ENCODE results near the gene CYP2B6. TPM values are rescaled to one million over a fixed set of nuclear protein-coding genes. Genes with fewer than 3 reads are reported as not detected.
A peak's percentile ranks its signal among the peaks of the same experiment; 100 is the strongest.

CYP2B6 gene
- total and polyA plus RNA-seq, 2 experiments from 2014 or later = 3.9 to 8.4 TPM

- TF ChIP-seq ZNF462 (CRISPR knock-in tag; IDR thresholded peaks at IDR 0.05) (no peak; the same call in 1 of the 2 replicates), NANOG (IDR thresholded peaks at IDR 0.05; ENCODE audit: borderline replicate concordance) (peak; percentile 84), CREB1 (CRISPR knock-in tag; IDR thresholded peaks at IDR 0.05; ENCODE audit: low read depth) (peak; percentile 43; the same call in 1 of the 2 replicates)
Measured at GRCh38 chr19:40982594-40983101, 8.4 kb upstream of the CYP2B6 start (continued).

GRCh38 chr19:40989453-40989852, 1.6 kb upstream of the CYP2B6 start:
- no peaks in the 10 kb centered on the region; the same call in 1 of the 2 replicates for H3K4me1 ChIP-seq (ENCODE audit: insufficient read depth)
- H3K4me3 ChIP-seq = no peak overlapping the region
- no peak overlapping the region for H2AFZ ChIP-seq
- no peak overlapping the region for H3K4me2 ChIP-seq
- H3K36me3 Mint-ChIP-seq (ENCODE audit: low read depth) = peaks cover 7% of the 10 kb centered on the region
- H3K9me3 Mint-ChIP-seq = peaks cover 11% of the 10 kb centered on the region
- H3K4me3 Mint-ChIP-seq = no peak overlapping the region
- no peaks in the 10 kb centered on the region for H3F3A ChIP-seq (replicated peaks; ENCODE audit: low read depth)
- TF ChIP-seq ETS1 (IDR thresholded peaks at IDR 0.05) = no peak
- TF ChIP-seq REST (IDR thresholded peaks at IDR 0.05; ENCODE audit: unreplicated experiment) = no peak
- no peak overlapping the region for H3K27ac Mint-ChIP-seq
- no peak overlapping the region for H3K27ac ChIP-seq (ENCODE audit: low read depth)
- peaks cover 5% of the 10 kb centered on the region; the same call in 1 of the 2 replicates for H3K9me2 ChIP-seq (ENCODE audit: insufficient read depth)
- no peaks in the 10 kb centered on the region for H3K79me2 ChIP-seq (replicated peaks; ENCODE audit: insufficient read depth)
- peaks cover 3% of the 10 kb centered on the region; the same call in 2 of the 3 replicates for H3K4me1 Mint-ChIP-seq
- no peaks in the 10 kb centered on the region for H3K27me3 ChIP-seq (ENCODE audit: insufficient read depth)
- no peaks in the 10 kb centered on the region for H3K36me3 ChIP-seq (ENCODE audit: insufficient read depth)
- no peaks in the 10 kb centered on the region for H4K20me1 ChIP-seq (replicated peaks; ENCODE audit: insufficient read depth)
- ATAC-seq (no peak), DNase-seq (ENCODE audit: low spot score) (no peak)
- peaks cover 2% of the 10 kb centered on the region for H3K27me3 Mint-ChIP-seq (ENCODE audit: insufficient read depth, low read depth, poor library complexity)
